ENCODE measurements around the gene NR4A2.

NR4A2 gene

GRCh38 chr2:156340377-156340776 lies 7.9 kb upstream of the NR4A2 start:
- TF ChIP-seq REST (IDR thresholded peaks at IDR 0.05; ENCODE audit: low read depth), result no peak
- TF ChIP-seq ZBTB7A (IDR thresholded peaks at IDR 0.05; ENCODE audit: low read depth), result no peak
- TF ChIP-seq CREB1 (IDR thresholded peaks at IDR 0.05; ENCODE audit: low read depth), result no peak
- TF ChIP-seq YY1 (IDR thresholded peaks at IDR 0.05; ENCODE audit: low read depth), result no peak
- no peak for TF ChIP-seq FOXM1 (IDR thresholded peaks at IDR 0.05; ENCODE audit: borderline replicate concordance, low read depth)
- TF ChIP-seq MAX (IDR thresholded peaks at IDR 0.05), result no peak
- TF ChIP-seq TAF1 (IDR thresholded peaks at IDR 0.05; ENCODE audit: low read depth), result no peak
- no peak for TF ChIP-seq CEBPB (IDR thresholded peaks at IDR 0.05)
- TF ChIP-seq EP300 (IDR thresholded peaks at IDR 0.05; ENCODE audit: borderline replicate concordance), result no peak
- TF ChIP-seq EGR1 (IDR thresholded peaks at IDR 0.05), result no peak
- TF ChIP-seq RAD21 (IDR thresholded peaks at IDR 0.05; ENCODE audit: low read depth), result no peak
- no peak for TF ChIP-seq USF1 (IDR thresholded peaks at IDR 0.05)
- TF ChIP-seq TEAD4 (IDR thresholded peaks at IDR 0.05), result no peak
- no peak for TF ChIP-seq TCF12 (IDR thresholded peaks at IDR 0.05; ENCODE audit: low read depth)

GRCh38 chr2:156339865-156340264 lies 7.3 kb upstream of the NR4A2 start:
- TF ChIP-seq EP300 (IDR thresholded peaks at IDR 0.05; ENCODE audit: borderline replicate concordance) (no peak), FOXM1 (IDR thresholded peaks at IDR 0.05; ENCODE audit: borderline replicate concordance, low read depth) (no peak), YY1 (IDR thresholded peaks at IDR 0.05; ENCODE audit: low read depth) (no peak), RAD21 (IDR thresholded peaks at IDR 0.05; ENCODE audit: low read depth) (no peak), MAX (IDR thresholded peaks at IDR 0.05) (no peak), EGR1 (IDR thresholded peaks at IDR 0.05) (no peak), CEBPB (IDR thresholded peaks at IDR 0.05) (no peak), USF1 (IDR thresholded peaks at IDR 0.05) (no peak)

GRCh38 chr2:156339110-156339847 lies 6.8 kb upstream of the NR4A2 start:
- TF ChIP-seq TCF12 (IDR thresholded peaks at IDR 0.05; ENCODE audit: low read depth) (peak; percentile 60), EP300 (IDR thresholded peaks at IDR 0.05; ENCODE audit: borderline replicate concordance) (peak; percentile 50; the same call in 1 of the 2 replicates), TEAD4 (IDR thresholded peaks at IDR 0.05) (no peak), REST (IDR thresholded peaks at IDR 0.05; ENCODE audit: low read depth) (no peak), CREB1 (IDR thresholded peaks at IDR 0.05; ENCODE audit: low read depth) (no peak), CEBPB (IDR thresholded peaks at IDR 0.05) (peak; percentile 70), NFIC (IDR thresholded peaks at IDR 0.05) (peak; percentile 71)

GRCh38 chr2:156338578-156338977 lies 6.1 kb upstream of the NR4A2 start:
- TF ChIP-seq USF1 (IDR thresholded peaks at IDR 0.05) (no peak), RAD21 (IDR thresholded peaks at IDR 0.05; ENCODE audit: low read depth) (no peak), EGR1 (IDR thresholded peaks at IDR 0.05) (no peak), TCF12 (IDR thresholded peaks at IDR 0.05; ENCODE audit: low read depth) (no peak), CREB1 (IDR thresholded peaks at IDR 0.05; ENCODE audit: low read depth) (no peak), NFIC (IDR thresholded peaks at IDR 0.05) (no peak), TEAD4 (IDR thresholded peaks at IDR 0.05) (no peak), EP300 (IDR thresholded peaks at IDR 0.05; ENCODE audit: borderline replicate concordance) (no peak), YY1 (IDR thresholded peaks at IDR 0.05; ENCODE audit: low read depth) (no peak), MAX (IDR thresholded peaks at IDR 0.05) (no peak), CEBPB (IDR thresholded peaks at IDR 0.05) (no peak), REST (IDR thresholded peaks at IDR 0.05; ENCODE audit: low read depth) (no peak), TAF1 (IDR thresholded peaks at IDR 0.05; ENCODE audit: low read depth) (no peak), FOXM1 (IDR thresholded peaks at IDR 0.05; ENCODE audit: borderline replicate concordance, low read depth) (no peak), ZBTB7A (IDR thresholded peaks at IDR 0.05; ENCODE audit: low read depth) (no peak)

Data from Ishikawa (cell line).